ENCODE measurements around the gene COL24A1.

DNA sequence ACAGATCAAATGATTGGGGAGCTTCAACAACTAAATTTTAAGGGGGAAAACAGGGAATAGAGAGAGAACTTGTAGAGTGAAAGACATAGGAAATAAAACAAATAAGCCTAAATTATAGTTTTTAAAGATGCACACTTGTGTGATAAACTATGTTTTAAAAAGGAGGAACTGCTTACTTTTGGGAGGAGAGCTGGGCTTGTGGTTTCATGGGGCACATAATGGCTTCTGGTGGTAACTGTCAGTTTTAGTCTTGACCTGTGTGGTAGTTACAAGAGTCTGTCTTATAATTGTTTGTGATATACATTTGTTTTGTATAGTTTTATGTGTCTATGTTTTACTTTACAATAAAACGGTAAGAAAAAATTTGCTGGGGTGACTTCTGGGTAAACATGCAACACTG is 165.3 kb downstream of the COL24A1 start:
- TF ChIP-seq EZH2 (IDR thresholded peaks at IDR 0.05; ENCODE audit: low read length, unreplicated experiment) (no peak), EZH2phosphoT487 (IDR thresholded peaks at IDR 0.05; ENCODE audit: borderline replicate concordance, low read length) (no peak)
- TF ChIP-seq, protein P1, sequence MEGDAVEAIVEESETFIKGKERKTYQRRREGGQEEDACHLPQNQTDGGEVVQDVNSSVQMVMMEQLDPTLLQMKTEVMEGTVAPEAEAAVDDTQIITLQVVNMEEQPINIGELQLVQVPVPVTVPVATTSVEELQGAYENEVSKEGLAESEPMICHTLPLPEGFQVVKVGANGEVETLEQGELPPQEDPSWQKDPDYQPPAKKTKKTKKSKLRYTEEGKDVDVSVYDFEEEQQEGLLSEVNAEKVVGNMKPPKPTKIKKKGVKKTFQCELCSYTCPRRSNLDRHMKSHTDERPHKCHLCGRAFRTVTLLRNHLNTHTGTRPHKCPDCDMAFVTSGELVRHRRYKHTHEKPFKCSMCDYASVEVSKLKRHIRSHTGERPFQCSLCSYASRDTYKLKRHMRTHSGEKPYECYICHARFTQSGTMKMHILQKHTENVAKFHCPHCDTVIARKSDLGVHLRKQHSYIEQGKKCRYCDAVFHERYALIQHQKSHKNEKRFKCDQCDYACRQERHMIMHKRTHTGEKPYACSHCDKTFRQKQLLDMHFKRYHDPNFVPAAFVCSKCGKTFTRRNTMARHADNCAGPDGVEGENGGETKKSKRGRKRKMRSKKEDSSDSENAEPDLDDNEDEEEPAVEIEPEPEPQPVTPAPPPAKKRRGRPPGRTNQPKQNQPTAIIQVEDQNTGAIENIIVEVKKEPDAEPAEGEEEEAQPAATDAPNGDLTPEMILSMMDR (conservative IDR thresholded peaks at IDR 0.05; ENCODE audit: low read depth, low read length), result no peak
